ENCODE data around the gene TMEM212. TPM values are rescaled to one million over a fixed set of nuclear protein-coding genes. Genes with fewer than 3 reads are reported as not detected.
"Not testable (repeated sequence)": the region's sequence is repeated elsewhere in the genome, so short reads cannot be mapped to it uniquely, and the experiment has no call there.

Gene TMEM212
- total RNA-seq, 2 donors from 2014 or later = not detected

- Histone ChIP-seq H3K27ac (ENCODE audit: low read depth, low read length) (peak overlapping the region; percentile 56), H3K9ac (ENCODE audit: extremely low read depth, low read length, poor library complexity, severe bottlenecking) (no peak overlapping the region), H3K27me3 (ENCODE audit: control insufficient read depth, insufficient read depth, low read length, poor library complexity, severe bottlenecking) (no peaks in the 10 kb centered on the region), H3K9me3 (ENCODE audit: control insufficient read depth, low read length) (peaks cover 49% of the 10 kb centered on the region), H3K4me1 (ENCODE audit: control insufficient read depth, insufficient read depth, low read length) (no peaks in the 10 kb centered on the region), H3K4me3 (ENCODE audit: low read length) (peak overlapping the region; percentile 64), H3K36me3 (ENCODE audit: control insufficient read depth, insufficient read depth, low read length) (no peaks in the 10 kb centered on the region)
- H3K4me1 Mint-ChIP-seq = peaks cover 18% of the 10 kb centered on the region
- TF ChIP-seq CTCF (conservative IDR thresholded peaks at IDR 0.05) = no peak
- 86 to 87% methylated on average over 5 to 6 of the region's 6 CpGs for WGBS, 2 experiments (ENCODE audit: insufficient coverage in 1 of 2, insufficient read length in 1 of 2)
- no peaks in the 10 kb centered on the region for H3K27me3 Mint-ChIP-seq (ENCODE audit: insufficient read depth)
- H3K9me3 Mint-ChIP-seq = peaks cover 48% of the 10 kb centered on the region
- peaks cover 9% of the 10 kb centered on the region for H3K36me3 Mint-ChIP-seq (ENCODE audit: low read depth)
- DNase-seq = no peak
- H3K27ac Mint-ChIP-seq = no peak overlapping the region
- no peak overlapping the region for H3K4me3 Mint-ChIP-seq
Observed at GRCh38 chr3:171850960-171851659, 8.0 kb downstream of the TMEM212 start.

DNA sequence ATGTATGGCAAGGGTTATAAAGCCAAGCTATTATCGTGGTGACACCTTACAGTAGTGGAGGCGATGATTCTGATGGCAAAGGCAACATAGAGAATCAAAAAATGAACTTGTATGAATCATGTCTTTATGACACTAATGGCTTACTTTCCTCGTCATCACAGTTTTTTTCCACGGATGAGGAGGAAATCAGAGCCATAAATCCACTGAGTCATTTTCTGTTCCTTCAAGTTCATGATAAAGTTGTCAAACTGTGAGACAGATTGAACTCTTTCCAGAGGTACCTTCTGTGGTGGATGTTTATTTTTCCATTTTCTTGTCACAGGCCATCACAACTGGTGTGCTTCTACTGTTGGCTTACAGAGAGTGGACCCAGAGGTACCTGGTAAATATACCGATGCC, 8.5 kb downstream of the TMEM212 start:
- H3K27ac Mint-ChIP-seq = no peak overlapping the region
- no peak for DNase-seq

GRCh38 chr3:171854649-171855305, 11.6 kb downstream of the TMEM212 start:
- H3K4me3 ChIP-seq (ENCODE audit: low read length) = peak overlapping the region; percentile 66
- H3K27ac Mint-ChIP-seq = no peak overlapping the region
- 83 to 89% methylated on average over 1 to 2 of the region's 2 CpGs for WGBS, 2 experiments (ENCODE audit: insufficient coverage in 1 of 2, insufficient read length in 1 of 2)
- H3K27me3 Mint-ChIP-seq (ENCODE audit: insufficient read depth) = no peaks in the 10 kb centered on the region
- no peak overlapping the region for H3K27ac ChIP-seq (ENCODE audit: low read depth, low read length)
- no peak for TF ChIP-seq CTCF (conservative IDR thresholded peaks at IDR 0.05)
- H3K36me3 ChIP-seq (ENCODE audit: control insufficient read depth, insufficient read depth, low read length) = no peaks in the 10 kb centered on the region
- H3K9me3 Mint-ChIP-seq = peaks cover 80% of the 10 kb centered on the region
- peaks cover 9% of the 10 kb centered on the region for H3K36me3 Mint-ChIP-seq (ENCODE audit: low read depth)
- no peak for DNase-seq
- H3K9ac ChIP-seq (ENCODE audit: extremely low read depth, low read length, poor library complexity, severe bottlenecking) = no peak overlapping the region
- H3K4me3 Mint-ChIP-seq = no peak overlapping the region
- H3K27me3 ChIP-seq (ENCODE audit: control insufficient read depth, insufficient read depth, low read length, poor library complexity, severe bottlenecking) = no peaks in the 10 kb centered on the region
- peaks cover 74% of the 10 kb centered on the region for H3K9me3 ChIP-seq (ENCODE audit: control insufficient read depth, low read length)
- no peaks in the 10 kb centered on the region for H3K4me1 ChIP-seq (ENCODE audit: control insufficient read depth, insufficient read depth, low read length)
- peaks cover 10% of the 10 kb centered on the region for H3K4me1 Mint-ChIP-seq

More for the DNA sequence above, 8.5 kb downstream of the TMEM212 start:
- Histone ChIP-seq H3K4me3 (ENCODE audit: low read length) (peak overlapping the region; percentile 64), H3K27ac (ENCODE audit: low read depth, low read length) (peak overlapping the region; percentile 56), H3K9ac (ENCODE audit: extremely low read depth, low read length, poor library complexity, severe bottlenecking) (no peak overlapping the region), H3K36me3 (ENCODE audit: control insufficient read depth, insufficient read depth, low read length) (no peaks in the 10 kb centered on the region), H3K27me3 (ENCODE audit: control insufficient read depth, insufficient read depth, low read length, poor library complexity, severe bottlenecking) (no peaks in the 10 kb centered on the region), H3K9me3 (ENCODE audit: control insufficient read depth, low read length) (peaks cover 54% of the 10 kb centered on the region), H3K4me1 (ENCODE audit: control insufficient read depth, insufficient read depth, low read length) (no peaks in the 10 kb centered on the region)
- peaks cover 17% of the 10 kb centered on the region for H3K4me1 Mint-ChIP-seq
- no peak overlapping the region for H3K4me3 Mint-ChIP-seq
- no peaks in the 10 kb centered on the region for H3K27me3 Mint-ChIP-seq (ENCODE audit: insufficient read depth)
- peaks cover 53% of the 10 kb centered on the region for H3K9me3 Mint-ChIP-seq
- no peak for TF ChIP-seq CTCF (conservative IDR thresholded peaks at IDR 0.05)
- 87 to 88% methylated on average over 5 of the region's 5 CpGs for WGBS, 2 experiments (ENCODE audit: insufficient coverage in 1 of 2, insufficient read length in 1 of 2)
- peaks cover 9% of the 10 kb centered on the region for H3K36me3 Mint-ChIP-seq (ENCODE audit: low read depth)

DNA sequence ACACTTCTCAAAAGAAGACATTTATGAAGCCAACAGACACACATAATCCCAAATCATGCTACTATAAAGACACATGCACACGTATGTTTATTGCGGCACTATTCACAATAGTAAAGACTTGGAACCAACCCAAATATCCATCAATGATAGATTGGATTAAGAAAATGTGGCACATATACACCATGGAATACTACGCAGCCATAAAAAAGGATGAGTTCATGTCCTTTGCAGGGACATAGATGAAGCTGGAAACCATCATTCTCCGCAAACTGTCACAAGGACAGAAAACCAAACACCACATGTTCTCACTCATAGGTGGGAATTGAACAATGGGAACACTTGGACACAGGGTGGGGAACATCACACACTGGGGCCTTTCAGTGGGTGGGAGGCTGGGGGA, 15.6 kb downstream of the TMEM212 start:
- H3K27me3 ChIP-seq (ENCODE audit: control insufficient read depth, insufficient read depth, low read length, poor library complexity, severe bottlenecking); H3K27ac Mint-ChIP-seq; H3K9ac ChIP-seq (ENCODE audit: extremely low read depth, low read length, poor library complexity, severe bottlenecking); DNase-seq; H3K4me3 Mint-ChIP-seq; H3K27ac ChIP-seq (ENCODE audit: low read depth, low read length); H3K27me3 Mint-ChIP-seq (ENCODE audit: insufficient read depth); H3K36me3 Mint-ChIP-seq (ENCODE audit: low read depth); H3K4me3 ChIP-seq (ENCODE audit: low read length); H3K36me3 ChIP-seq (ENCODE audit: control insufficient read depth, insufficient read depth, low read length); H3K4me1 ChIP-seq (ENCODE audit: control insufficient read depth, insufficient read depth, low read length): not testable (repeated sequence)
- Mint-ChIP-seq H3K4me1 (peaks cover 11% of the 10 kb centered on the region), H3K9me3 (peaks cover 53% of the 10 kb centered on the region)
- WGBS, 2 experiments (ENCODE audit: insufficient coverage in 1 of 2, insufficient read length in 1 of 2) = 100% methylated on average over 4 of the region's 4 CpGs; no CpG with 5 or more reads in 1 of the 2 experiments
- peaks cover 47% of the 10 kb centered on the region for H3K9me3 ChIP-seq (ENCODE audit: control insufficient read depth, low read length)

Measured in endodermal cell (in vitro differentiated cells).